PC-3 (cell line): ENCODE data around the gene KRTAP27-1. TPM values are rescaled to one million over a fixed set of nuclear protein-coding genes. Genes with fewer than 3 reads are reported as not detected.

Experiments used
- ATAC-seq: fragments of 200-7000 bp; cut with Tn5 transposase; 2 replicates; pipeline ENCODE4 v1.9.1; 2020; ENCODE audit warnings: mild to moderate bottlenecking, moderate library complexity
- BruUV-seq: library from RNA; stranded (reverse); fragments of 400-500 nt; replicated peaks from 2 replicates; lab custom pipeline; 2021; lab: Mats Ljungman, UMichigan
- CTCF ChIA-PET: fragments of 300-600 bp; sonication (Branson Sonifier 250); formaldehyde crosslinking; loops from one replicate; lab custom pipeline; 2022; ENCODE audit warnings: antibody characterized with exemption; lab: Charles Lee
- POLR2A ChIA-PET: fragments of 300-600 bp; sonication (Branson Sonifier 250); formaldehyde crosslinking; loops from one replicate; lab custom pipeline; 2022; ENCODE audit warnings: antibody characterized with exemption; ENCODE audit not compliant: unreplicated experiment; lab: Charles Lee
- DNase-seq: peaks from one replicate; pipeline ENCODE4 v3.0.0-alpha.2; 2015
- H2AFZ ChIP-seq: fragments of 300-600 bp; sonication (generic); 2 replicates; pipeline ENCODE4 v1.6.0; 2016; ENCODE audit warnings: antibody characterized with exemption, low read length
- H3F3A ChIP-seq: fragments of 300-600 bp; sonication (generic); one replicate; pipeline ENCODE4 v1.6.0; 2017; ENCODE audit warnings: antibody characterized with exemption, low read length, control low read depth, mild to moderate bottlenecking; ENCODE audit not compliant: unreplicated experiment
- H3K27ac ChIP-seq: fragments of 300-600 bp; sonication (generic); 2 replicates; pipeline ENCODE4 v1.5.1; 2016; ENCODE audit warnings: mild to moderate bottlenecking, low read length
- H3K27me3 ChIP-seq: fragments of 300-600 bp; sonication (generic); 2 replicates; pipeline ENCODE4 v1.6.1; 2016; ENCODE audit warnings: low read length, mixed read lengths
- H3K36me3 ChIP-seq: fragments of 300-600 bp; sonication (generic); 2 replicates; pipeline ENCODE4 v1.6.1; 2016; ENCODE audit warnings: low read depth, mixed run types, low read length, mixed read lengths
- H3K4me1 ChIP-seq: fragments of 300-600 bp; sonication (generic); 2 replicates; pipeline ENCODE4 v1.5.1; 2016; ENCODE audit warnings: low read length; ENCODE audit not compliant: insufficient read depth
- H3K4me2 ChIP-seq: fragments of 300-600 bp; sonication (generic); 2 replicates; pipeline ENCODE4 v1.6.0; 2016; ENCODE audit warnings: low read length
- H3K4me3 ChIP-seq: fragments of 300-600 bp; sonication (generic); 2 replicates; pipeline ENCODE4 v1.5.1; 2016; ENCODE audit warnings: mild to moderate bottlenecking, low read length, mixed read lengths
- H3K79me2 ChIP-seq: fragments of 300-600 bp; sonication (generic); 2 replicates; pipeline ENCODE4 v1.6.1; 2017; ENCODE audit warnings: low read length, mixed read lengths
- H3K9ac ChIP-seq: fragments of 300-600 bp; sonication (generic); 2 replicates; pipeline ENCODE4 v1.6.0; 2016; ENCODE audit warnings: mild to moderate bottlenecking, low read length
- H3K9me2 ChIP-seq: fragments of 300-600 bp; sonication (generic); replicated peaks from 2 replicates; pipeline ENCODE4 v1.6.1; 2016; ENCODE audit warnings: mixed run types, low read length, mixed read lengths
- H3K9me3 ChIP-seq: fragments of 300-600 bp; sonication (generic); 2 replicates; pipeline ENCODE4 v1.6.1; 2016; ENCODE audit warnings: low read length, mixed read lengths
- H4K20me1 ChIP-seq: fragments of 300-600 bp; sonication (generic); 2 replicates; pipeline ENCODE4 v1.6.1; 2016; ENCODE audit warnings: low read length, mixed read lengths
- EZH2 ChIP-seq: fragments of 300-600 bp; sonication (generic); IDR thresholded peaks from one replicate; pipeline ENCODE4 v1.6.1; 2017; ENCODE audit warnings: antibody characterized with exemption, mild to moderate bottlenecking, low read length; ENCODE audit not compliant: unreplicated experiment
- EZH2phosphoT487 ChIP-seq: fragments of 300-600 bp; sonication (generic); IDR thresholded peaks from 2 replicates; pipeline ENCODE4 v1.6.1; 2018; ENCODE audit warnings: mild to moderate bottlenecking, antibody characterized with exemption, low read length, borderline replicate concordance
- intact Hi-C: fragments of 100-400 bp; cut with micrococcal nuclease; formaldehyde crosslinking; loops from 2 replicates; pipeline ENCODE4 v1.9.0; 2023
- microRNA-seq: library from miRNA; unstranded; fragments of <30 nt; microRNA quantifications from one replicate; pipeline ENCODE4 v1.1.0, GENCODE V29; 2020; ENCODE audit not compliant: unreplicated experiment
- total RNA-seq: library from RNA; depleted of rRNA; stranded (reverse); fragments of >200 nt; gene quantifications from 2 replicates; pipeline ENCODE4 v1.2.3, GENCODE V29; 2014; rRNA removed
- TF ChIP-seq, protein P1 (sequence below): fragments of 300-600 bp; sonication (generic); conservative IDR thresholded peaks from 2 replicates; pipeline ENCODE4 v1.5.1; 2017; ENCODE audit warnings: antibody characterized with exemption, low read depth, mild to moderate bottlenecking, low read length

Gene KRTAP27-1
- total RNA-seq, 1 experiment from 2014 or later: not detected

DNA sequence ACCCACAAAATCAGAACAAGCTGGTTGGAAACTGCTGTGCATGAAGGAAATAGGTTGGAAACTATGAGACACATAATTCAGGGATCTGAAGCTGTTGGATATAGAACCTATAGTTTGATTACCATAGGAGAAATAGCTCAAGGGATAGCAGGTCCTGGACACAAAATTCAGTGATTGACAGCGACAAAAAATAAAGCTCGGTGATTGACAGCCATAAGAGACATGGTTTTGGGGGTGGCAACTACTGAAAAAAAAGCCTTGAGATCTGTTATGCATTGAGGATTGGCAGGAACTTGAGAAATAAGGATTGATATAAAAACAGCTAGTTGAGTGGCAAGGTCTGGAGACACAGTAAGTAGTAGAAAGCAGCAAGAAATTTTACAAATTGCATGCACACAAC lies 48.3 kb downstream of the KRTAP27-1 start, which contains the start of gene KRTAP25-1:
KRTAP25-1 (minus strand) TSS at position 300 of the 400 bp plus-strand sequence; CDS start at position 276, 24 bp downstream.
- TF ChIP-seq EZH2phosphoT487: no peak
- TF ChIP-seq EZH2: no peak
- TF ChIP-seq, protein P1, sequence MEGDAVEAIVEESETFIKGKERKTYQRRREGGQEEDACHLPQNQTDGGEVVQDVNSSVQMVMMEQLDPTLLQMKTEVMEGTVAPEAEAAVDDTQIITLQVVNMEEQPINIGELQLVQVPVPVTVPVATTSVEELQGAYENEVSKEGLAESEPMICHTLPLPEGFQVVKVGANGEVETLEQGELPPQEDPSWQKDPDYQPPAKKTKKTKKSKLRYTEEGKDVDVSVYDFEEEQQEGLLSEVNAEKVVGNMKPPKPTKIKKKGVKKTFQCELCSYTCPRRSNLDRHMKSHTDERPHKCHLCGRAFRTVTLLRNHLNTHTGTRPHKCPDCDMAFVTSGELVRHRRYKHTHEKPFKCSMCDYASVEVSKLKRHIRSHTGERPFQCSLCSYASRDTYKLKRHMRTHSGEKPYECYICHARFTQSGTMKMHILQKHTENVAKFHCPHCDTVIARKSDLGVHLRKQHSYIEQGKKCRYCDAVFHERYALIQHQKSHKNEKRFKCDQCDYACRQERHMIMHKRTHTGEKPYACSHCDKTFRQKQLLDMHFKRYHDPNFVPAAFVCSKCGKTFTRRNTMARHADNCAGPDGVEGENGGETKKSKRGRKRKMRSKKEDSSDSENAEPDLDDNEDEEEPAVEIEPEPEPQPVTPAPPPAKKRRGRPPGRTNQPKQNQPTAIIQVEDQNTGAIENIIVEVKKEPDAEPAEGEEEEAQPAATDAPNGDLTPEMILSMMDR: no peak
- H2AFZ ChIP-seq: no peak within 1 kb of the TSS
- no peaks in the 10 kb centered on the region for H4K20me1 ChIP-seq
- no peaks in the 10 kb centered on the region for H3K9me3 ChIP-seq
- ATAC-seq: no peak
- no peak for DNase-seq
- H3K27ac ChIP-seq: no peak within 1 kb of the TSS
- H3K4me3 ChIP-seq: no peak within 1 kb of the TSS
- no peaks in the 10 kb centered on the region for H3K4me1 ChIP-seq
- no TSS peak for BruUV-seq
- H3K4me2 ChIP-seq: no peak within 1 kb of the TSS
- ChIA-PET POLR2A (interaction anchor here (0.6 kb wide), 1 partner anchor 15 kb away, joined by 3 read pairs; no protein-coding TSS in a partner anchor), CTCF (no interaction called here)
- no peaks in the 10 kb centered on the region for H3K9me2 ChIP-seq
- no peaks in the 10 kb centered on the region for H3K36me3 ChIP-seq
- H3K79me2 ChIP-seq: no peaks in the 10 kb centered on the region
- intact Hi-C loops: no loop called here
- no peak within 1 kb of the TSS for H3K9ac ChIP-seq
- no peaks in the 10 kb centered on the region for H3F3A ChIP-seq
- peaks cover 57% of the 10 kb centered on the region for H3K27me3 ChIP-seq

Small RNA genes lying within 50 kb of the gene (microRNA-seq; reads per million reads assigned to microRNA genes)
- not detected for gene MIR4327

Other genes starting within 250 kb of the KRTAP27-1 start
- gene CLDN17, start 170.9 kb downstream of the KRTAP27-1 start, total RNA-seq: not detected in 2 replicates
- 0.46 and 1.5 TPM in 2 replicates for gene CLDN8, start 121.6 kb downstream of the KRTAP27-1 start, total RNA-seq
- gene KRTAP24-1, start 54.7 kb downstream of the KRTAP27-1 start, total RNA-seq: not detected in 2 replicates
- not detected in 2 replicates for gene KRTAP25-1, start 48.2 kb downstream of the KRTAP27-1 start, total RNA-seq
- gene KRTAP26-1, start 17.4 kb downstream of the KRTAP27-1 start, total RNA-seq: not detected in 2 replicates
- gene KRTAP23-1, start 10.9 kb upstream of the KRTAP27-1 start, total RNA-seq: not detected in 2 replicates
- not detected in 2 replicates for gene KRTAP13-2, start 34.6 kb upstream of the KRTAP27-1 start, total RNA-seq
- not detected in 2 replicates for gene KRTAP13-1, start 58.3 kb upstream of the KRTAP27-1 start, total RNA-seq
- not detected in 2 replicates for gene KRTAP13-3, start 88.2 kb upstream of the KRTAP27-1 start, total RNA-seq
- not detected in 2 replicates for gene KRTAP13-4, start 92.5 kb upstream of the KRTAP27-1 start, total RNA-seq
- gene KRTAP15-1, start 102.6 kb upstream of the KRTAP27-1 start, total RNA-seq: not detected in 2 replicates
- not detected in 2 replicates for gene KRTAP19-1, start 142.7 kb upstream of the KRTAP27-1 start, total RNA-seq
- not detected in 2 replicates for gene KRTAP19-2, start 149.7 kb upstream of the KRTAP27-1 start, total RNA-seq
- gene KRTAP19-3, start 154.3 kb upstream of the KRTAP27-1 start, total RNA-seq: not detected in 2 replicates
- not detected in 2 replicates for gene KRTAP19-4, start 159.5 kb upstream of the KRTAP27-1 start, total RNA-seq
- not detected in 2 replicates for gene KRTAP19-5, start 164.4 kb upstream of the KRTAP27-1 start, total RNA-seq
- gene KRTAP19-6, start 204.2 kb upstream of the KRTAP27-1 start, total RNA-seq: not detected in 2 replicates
- gene KRTAP19-7, start 223.6 kb upstream of the KRTAP27-1 start, total RNA-seq: not detected in 2 replicates